Measurements from ENCODE around the gene GRAMD1B. TPM values are rescaled to one million over a fixed set of nuclear protein-coding genes. Genes with fewer than 3 reads are reported as not detected.

GRAMD1B gene
- total RNA-seq, 4 donors from 2014 or later, result 0.30 to 1.5 (median 0.68) TPM

GRCh38 chr11:123608371-123608770 lies 178.3 kb downstream of the GRAMD1B start:
- TF ChIP-seq POLR2A (IDR thresholded peaks at IDR 0.05), result no peak
- TF ChIP-seq, protein P1, sequence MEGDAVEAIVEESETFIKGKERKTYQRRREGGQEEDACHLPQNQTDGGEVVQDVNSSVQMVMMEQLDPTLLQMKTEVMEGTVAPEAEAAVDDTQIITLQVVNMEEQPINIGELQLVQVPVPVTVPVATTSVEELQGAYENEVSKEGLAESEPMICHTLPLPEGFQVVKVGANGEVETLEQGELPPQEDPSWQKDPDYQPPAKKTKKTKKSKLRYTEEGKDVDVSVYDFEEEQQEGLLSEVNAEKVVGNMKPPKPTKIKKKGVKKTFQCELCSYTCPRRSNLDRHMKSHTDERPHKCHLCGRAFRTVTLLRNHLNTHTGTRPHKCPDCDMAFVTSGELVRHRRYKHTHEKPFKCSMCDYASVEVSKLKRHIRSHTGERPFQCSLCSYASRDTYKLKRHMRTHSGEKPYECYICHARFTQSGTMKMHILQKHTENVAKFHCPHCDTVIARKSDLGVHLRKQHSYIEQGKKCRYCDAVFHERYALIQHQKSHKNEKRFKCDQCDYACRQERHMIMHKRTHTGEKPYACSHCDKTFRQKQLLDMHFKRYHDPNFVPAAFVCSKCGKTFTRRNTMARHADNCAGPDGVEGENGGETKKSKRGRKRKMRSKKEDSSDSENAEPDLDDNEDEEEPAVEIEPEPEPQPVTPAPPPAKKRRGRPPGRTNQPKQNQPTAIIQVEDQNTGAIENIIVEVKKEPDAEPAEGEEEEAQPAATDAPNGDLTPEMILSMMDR (IDR thresholded peaks at IDR 0.05), result no peak
- DNase-seq (ENCODE audit: low spot score in 2 of 2), result no peak
- no peak overlapping the region for H3K4me3 ChIP-seq (ENCODE audit: low read depth, poor library complexity, severe bottlenecking)
- 91 to 94% methylated on average over 9 of the region's 9 CpGs for WGBS, 2 donors
- intact Hi-C loops (cut with DNase I; ENCODE audit: low total_unique reads), result no loop called here

GRCh38 chr11:123608945-123609344 lies 178.9 kb downstream of the GRAMD1B start:
- no peak for DNase-seq (ENCODE audit: low spot score in 2 of 2)
- no peak overlapping the region for H3K4me3 ChIP-seq (ENCODE audit: low read depth, poor library complexity, severe bottlenecking)
- 91 to 95% methylated on average over 8 of the region's 8 CpGs for WGBS, 2 donors
- no peak for TF ChIP-seq POLR2A (IDR thresholded peaks at IDR 0.05)
- TF ChIP-seq, protein P1 (IDR thresholded peaks at IDR 0.05), result no peak
- intact Hi-C loops (cut with DNase I; ENCODE audit: low total_unique reads), result no loop called here

- 83 to 99% methylated on average over 4 of the region's 4 CpGs for WGBS, 2 donors
- intact Hi-C loops (cut with DNase I; ENCODE audit: low total_unique reads), result no loop called here
- TF ChIP-seq, protein P1 (IDR thresholded peaks at IDR 0.05), result no peak
- no peak for TF ChIP-seq POLR2A (IDR thresholded peaks at IDR 0.05)
- DNase-seq (ENCODE audit: low spot score in 2 of 2), result no peak
- H3K4me3 ChIP-seq (ENCODE audit: low read depth, poor library complexity, severe bottlenecking), result no peak overlapping the region
Measured at GRCh38 chr11:123611698-123612097, 181.6 kb downstream of the GRAMD1B start.

DNA sequence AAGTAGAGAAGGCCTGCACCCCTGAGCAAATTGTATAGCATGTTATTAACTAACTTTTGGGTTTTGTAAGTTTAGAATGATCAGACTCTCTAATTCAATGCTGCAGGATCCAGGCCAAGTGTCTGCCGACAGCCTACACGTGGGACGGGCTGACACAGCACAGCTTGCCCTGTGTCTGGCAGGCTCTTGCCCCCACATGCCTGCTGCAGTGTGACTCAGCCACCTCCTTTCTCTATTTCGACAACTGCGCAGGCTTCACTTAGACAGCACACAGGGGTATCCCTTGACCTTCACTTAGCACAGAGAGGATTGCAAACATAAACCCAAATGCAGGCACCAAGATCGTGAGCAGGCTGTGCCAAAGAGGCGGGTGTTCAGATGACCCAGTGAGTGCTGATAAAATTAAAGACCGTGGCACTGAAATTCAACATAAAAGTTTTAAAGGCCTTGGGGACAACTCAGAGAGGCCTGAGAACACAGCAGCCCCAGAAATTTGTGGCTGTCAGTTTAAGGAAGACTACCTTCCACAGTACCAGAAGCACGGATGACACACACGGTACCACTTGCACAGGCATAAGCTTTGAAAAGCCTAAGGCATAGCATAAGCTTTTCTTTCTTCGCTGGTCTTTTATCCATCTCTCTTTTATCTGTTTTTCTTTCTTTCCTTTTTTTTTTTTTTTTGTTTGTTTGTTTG lies 186.6 kb downstream of the GRAMD1B start:
- peak in 1 of 2 donors; percentile 25 for DNase-seq (ENCODE audit: low spot score in 2 of 2)
- WGBS, 2 donors, result 50 to 59% methylated on average over 11 of the region's 11 CpGs
- no peak for TF ChIP-seq POLR2A (IDR thresholded peaks at IDR 0.05)
- TF ChIP-seq, protein P1 (IDR thresholded peaks at IDR 0.05), result no peak
- no peak overlapping the region for H3K4me3 ChIP-seq (ENCODE audit: low read depth, poor library complexity, severe bottlenecking)
- intact Hi-C loops (cut with DNase I; ENCODE audit: low total_unique reads), result no loop called here

DNA sequence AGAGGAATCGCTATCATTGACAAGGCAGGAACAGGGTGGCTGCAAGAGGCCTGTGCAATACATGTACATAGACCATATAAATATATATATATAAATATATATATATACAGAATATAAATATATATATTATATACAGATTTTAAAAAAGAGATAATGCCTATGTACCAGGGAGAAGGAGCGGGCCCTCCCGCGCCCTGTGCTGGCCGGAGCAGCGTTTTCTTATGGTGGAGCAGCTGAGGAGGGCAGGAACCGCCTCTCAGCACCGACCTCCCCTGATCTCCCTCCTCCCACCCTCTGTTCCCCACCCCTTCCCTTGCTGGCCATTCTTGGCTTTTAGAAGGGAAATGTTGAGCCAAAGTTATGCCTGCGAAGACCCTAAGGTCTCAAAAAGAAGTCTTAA lies 192.5 kb downstream of the GRAMD1B start:
- H3K4me3 ChIP-seq (ENCODE audit: low read depth, poor library complexity, severe bottlenecking), result no peak overlapping the region
- TF ChIP-seq, protein P1 (IDR thresholded peaks at IDR 0.05), result no peak
- TF ChIP-seq POLR2A (IDR thresholded peaks at IDR 0.05), result no peak
- no peak for DNase-seq (ENCODE audit: low spot score in 2 of 2)
- 91 to 93% methylated on average over 9 of the region's 9 CpGs for WGBS, 2 donors
- intact Hi-C loops (cut with DNase I; ENCODE audit: low total_unique reads), result no loop called here

DNA sequence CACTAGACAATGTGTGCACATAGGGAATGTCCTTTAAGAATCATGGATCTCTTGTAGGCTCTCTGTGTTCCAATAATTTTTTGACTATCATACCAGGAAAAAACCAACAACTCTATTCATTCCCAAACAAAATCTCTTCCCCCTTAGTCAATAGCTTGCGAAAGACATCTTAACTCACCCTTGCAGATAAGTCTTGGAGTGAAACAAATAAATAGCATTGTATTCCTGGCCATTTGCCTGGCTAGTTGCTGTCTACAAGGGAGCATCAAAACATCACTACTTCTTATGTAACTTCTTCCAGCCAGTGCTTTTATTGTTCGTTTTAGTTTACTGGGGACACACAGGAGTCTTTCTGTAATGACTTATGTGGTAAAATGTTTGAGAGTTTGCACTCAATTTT lies 194.9 kb downstream of the GRAMD1B start:
- no peak overlapping the region for H3K4me3 ChIP-seq (ENCODE audit: low read depth, poor library complexity, severe bottlenecking)
- DNase-seq (ENCODE audit: low spot score in 2 of 2), result no peak
- TF ChIP-seq, protein P1 (IDR thresholded peaks at IDR 0.05), result no peak
- no peak for TF ChIP-seq POLR2A (IDR thresholded peaks at IDR 0.05)
- intact Hi-C loops (cut with DNase I; ENCODE audit: low total_unique reads), result no loop called here
- 86 to 91% methylated on average over 2 of the region's 2 CpGs for WGBS, 2 donors
